GM12891 (cell line): ENCODE measurements around the gene LTB.

Source experiments
- POLR2A ChIP-seq: IDR thresholded peaks from 2 replicates; pipeline ENCODE4 v1.6.1; 2011; ENCODE audit warnings: low read depth, low read length, control low read depth
- POLR2AphosphoS5 ChIP-seq: IDR thresholded peaks from 2 replicates; pipeline ENCODE4 v1.6.1; 2011; ENCODE audit warnings: low read depth, low read length, control low read depth
- POU2F2 ChIP-seq: IDR thresholded peaks from 2 replicates; pipeline ENCODE4 v1.6.1; 2011; ENCODE audit warnings: low read depth, mild to moderate bottlenecking, control low read depth, low read length, moderate library complexity
- SPI1 ChIP-seq: IDR thresholded peaks from 2 replicates; pipeline ENCODE4 v1.6.1; 2011; ENCODE audit warnings: low read depth, low read length, control low read depth
- TAF1 ChIP-seq: IDR thresholded peaks from 2 replicates; pipeline ENCODE4 v1.6.1; 2011; ENCODE audit warnings: low read depth, low read length, control low read depth

DNA sequence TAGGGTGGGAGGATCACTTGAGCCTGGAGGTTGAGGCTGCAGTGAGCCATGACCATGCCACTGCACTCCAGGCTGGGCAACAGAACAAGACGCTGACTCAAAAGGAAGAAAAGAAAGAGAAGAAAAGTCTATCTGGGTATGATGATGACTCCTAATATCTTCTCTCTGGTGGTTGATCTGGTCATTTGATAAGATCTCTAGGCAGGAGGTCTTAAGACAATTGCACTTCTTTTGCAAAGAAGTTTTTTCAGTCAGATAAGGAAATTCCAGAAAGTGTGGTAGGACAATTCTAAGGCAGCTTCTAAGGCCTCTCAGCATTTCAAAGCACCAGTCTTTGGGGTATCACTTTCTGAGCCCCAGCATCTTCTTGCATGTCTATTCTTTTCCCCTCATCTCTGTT is 25.1 kb upstream of the LTB start:
- TF ChIP-seq POLR2A (no peak), POLR2AphosphoS5 (no peak), TAF1 (no peak), SPI1 (no peak), POU2F2 (no peak)
